ENCODE data around the gene DDN.

- TF ChIP-seq POLR2AphosphoS5 (IDR thresholded peaks at IDR 0.05; ENCODE audit: borderline replicate concordance, low read depth, low read length) (no peak), EZH2 (IDR thresholded peaks at IDR 0.05) (no peak)
Observed at GRCh38 chr12:48946205-48946604, 53.0 kb downstream of the DDN start.

Measured in SK-N-MC (cell line).